CD4-positive, alpha-beta T cell (primary cell): Measurements from ENCODE around the gene ZNF451. TPM values are rescaled to one million over a fixed set of nuclear protein-coding genes. Genes with fewer than 3 reads are reported as not detected.

ENCODE experiments used
- ATAC-seq: fragments of 200-7000 bp; cut with Tn5 transposase; one replicate; pipeline ENCODE4 v1.10.0; 2022; ENCODE audit warnings: mild to moderate bottlenecking; ENCODE audit not compliant: poor library complexity
- CTCF ChIA-PET: fragments of 350-600 bp; sonication (Branson Sonifier 250); formaldehyde crosslinking; loops from one replicate; lab custom pipeline; 2021; ENCODE audit warnings: antibody characterized with exemption, inconsistent platforms; lab: Charles Lee
- POLR2A ChIA-PET: fragments of 350-600 bp; sonication (Branson Sonifier 250); formaldehyde crosslinking; loops from one replicate; lab custom pipeline; 2021; ENCODE audit warnings: antibody characterized with exemption, inconsistent platforms; lab: Charles Lee
- DNase-seq, 14 experiments: peaks; one replicate each; pipeline ENCODE4 v3.0.0-alpha.2; 2013 to 2020; ENCODE audit warnings: mixed read lengths in 2 of 14
- H3K27ac ChIP-seq, 2 donors: one replicate each; pipeline versions ENCODE4 v1.5.1 to v1.7.0; 2013; ENCODE audit warnings: low read length in 2 of 2, low read depth in 1 of 2, mild to moderate bottlenecking in 1 of 2
- H3K27me3 ChIP-seq, 2 experiments: 1 replicate in 1 of 2; 2 replicates in 1 of 2; pipeline versions ENCODE4 v1.6.1 to v1.7.0; 2013; ENCODE audit warnings: low read length in 2 of 2, control low read depth in 1 of 2, mild to moderate bottlenecking in 1 of 2, moderate library complexity in 1 of 2; ENCODE audit not compliant: insufficient read depth in 2 of 2, control insufficient read depth in 1 of 2
- H3K36me3 ChIP-seq: one replicate; pipeline ENCODE4 v1.6.1; 2013; ENCODE audit warnings: low read length, control low read depth; ENCODE audit not compliant: insufficient read depth
- H3K4me1 ChIP-seq: one replicate; pipeline ENCODE4 v1.6.1; 2013; ENCODE audit warnings: low read length, control low read depth; ENCODE audit not compliant: insufficient read depth
- H3K4me3 ChIP-seq: one replicate; pipeline ENCODE4 v1.5.1; 2013; ENCODE audit warnings: mild to moderate bottlenecking, low read length, moderate library complexity
- H3K9me3 ChIP-seq, 2 experiments: 1 replicate in 1 of 2; 2 replicates in 1 of 2; pipeline versions ENCODE4 v1.6.1 to v1.7.0; 2013; ENCODE audit warnings: low read length in 2 of 2, mild to moderate bottlenecking in 2 of 2, control low read depth in 1 of 2, moderate library complexity in 1 of 2; ENCODE audit not compliant: control insufficient read depth in 1 of 2, insufficient read depth in 1 of 2
- H3K27ac Mint-ChIP-seq: one replicate; pipeline ENCODE4 v1.8.0; 2020; ENCODE audit warnings: mixed read lengths
- H3K27me3 Mint-ChIP-seq: one replicate; pipeline ENCODE4 v1.8.0; 2021; ENCODE audit warnings: mixed read lengths
- H3K36me3 Mint-ChIP-seq: one replicate; pipeline ENCODE4 v1.8.0; 2021; ENCODE audit warnings: low read depth, mixed read lengths
- H3K4me1 Mint-ChIP-seq: one replicate; pipeline ENCODE4 v1.8.0; 2021; ENCODE audit warnings: low read depth, mixed read lengths
- H3K4me3 Mint-ChIP-seq: one replicate; pipeline ENCODE4 v1.8.0; 2020; ENCODE audit warnings: mild to moderate bottlenecking, mixed read lengths
- H3K9me3 Mint-ChIP-seq: one replicate; pipeline ENCODE4 v1.8.0; 2020; ENCODE audit warnings: mixed read lengths
- CTCF ChIP-seq: fragments of 200-600 bp; IDR thresholded peaks from one replicate; pipeline ENCODE4 v1.8.0; 2022; ENCODE audit warnings: antibody characterized with exemption, mild to moderate bottlenecking
- intact Hi-C, 2 experiments: fragments of 100-400 bp; cut with DNase I in 1 of 2; cut with micrococcal nuclease in 1 of 2; formaldehyde crosslinking; loops; one replicate each; pipeline versions ENCODE4 v1.15.1 to v1.9.0; 2023 to 2025; cut with DNase I, micrococcal nuclease
- total RNA-seq, 174 experiments: library from RNA in 2 of 174; stranded (reverse) in 2 of 174; gene quantifications; one replicate each; pipeline ENCODE4 v1.2.3 and lab custom pipeline; 2021 to 2026

Gene ZNF451
- total RNA-seq, 2 experiments from 2014 or later, result 124 to 132 TPM

DNA sequence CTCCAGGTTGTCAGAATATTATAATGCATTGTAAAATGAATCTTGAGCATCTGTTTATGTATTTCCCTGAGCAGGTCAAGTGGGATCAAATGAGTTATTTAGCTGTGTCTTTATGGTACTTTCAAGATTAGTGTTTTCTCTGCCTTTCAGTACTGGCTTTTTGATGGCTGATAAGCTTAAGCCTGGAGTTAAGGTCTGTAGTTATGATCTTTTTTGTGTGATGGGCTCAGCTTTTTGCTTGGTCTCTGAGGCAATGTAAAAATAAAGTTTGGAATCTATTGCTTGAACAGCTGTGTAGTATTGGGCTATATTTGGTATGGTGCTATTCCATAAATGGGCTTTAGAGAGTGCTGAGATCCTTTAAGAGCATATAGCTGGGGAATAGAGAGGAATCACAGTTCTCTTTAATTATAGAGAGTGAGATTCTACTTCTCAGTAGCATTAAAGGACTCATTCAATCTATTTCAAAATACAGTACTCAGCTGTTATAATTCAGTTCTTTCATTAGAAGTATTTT is 40.7 kb downstream of the ZNF451 start:
- no peak for ATAC-seq
- H3K27ac Mint-ChIP-seq, result no peak overlapping the region
- H3K36me3 Mint-ChIP-seq, result peaks cover 76% of the 10 kb centered on the region

DNA sequence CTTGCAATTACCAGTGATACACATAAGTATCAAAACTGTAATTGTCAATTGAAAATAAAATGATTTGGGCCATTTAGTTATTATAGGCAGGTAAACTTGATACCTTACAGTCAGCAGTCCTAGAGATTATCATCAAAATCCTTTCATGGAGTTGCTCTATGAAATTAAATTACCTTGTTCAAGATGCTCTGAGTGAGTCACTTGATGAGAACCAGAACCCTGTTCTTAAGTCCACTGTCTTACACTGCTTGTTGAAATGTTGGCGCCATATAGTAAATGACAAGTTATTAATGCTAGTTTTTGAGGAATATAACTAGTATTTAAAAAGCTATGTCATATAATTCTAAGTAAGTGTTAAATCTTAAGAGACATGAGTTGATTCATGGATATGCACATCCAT is 45.0 kb downstream of the ZNF451 start:
- Mint-ChIP-seq H3K4me3 (no peak overlapping the region), H3K36me3 (peaks cover 83% of the 10 kb centered on the region), H3K9me3 (no peaks in the 10 kb centered on the region), H3K27me3 (no peaks in the 10 kb centered on the region), H3K4me1 (peaks cover 3% of the 10 kb centered on the region), H3K27ac (no peak overlapping the region)
- H3K27me3 ChIP-seq, result no peaks in the 10 kb centered on the region
- no peak for TF ChIP-seq CTCF
- DNase-seq (no peak), ATAC-seq (no peak)
- H3K4me1 ChIP-seq, result no peaks in the 10 kb centered on the region
- CTCF ChIA-PET, result no interaction called here
- H3K36me3 ChIP-seq, result peaks cover 45% of the 10 kb centered on the region
- H3K9me3 ChIP-seq, result no peaks in the 10 kb centered on the region
- intact Hi-C loops, result no loop called here
- H3K27ac ChIP-seq, result no peak overlapping the region
- POLR2A ChIA-PET, result no interaction called here
- H3K4me3 ChIP-seq, result no peak overlapping the region

More for the DNA sequence above, 40.7 kb downstream of the ZNF451 start:
- POLR2A ChIA-PET, result no interaction called here
- CTCF ChIA-PET, result interaction anchor here (0.6 to 0.9 kb wide), 2 partner anchors 18 to 38 kb away, joined by 3 read pairs; no protein-coding TSS in a partner anchor
- Histone ChIP-seq H3K27me3 (no peaks in the 10 kb centered on the region), H3K27ac (no peak overlapping the region), H3K4me3 (no peak overlapping the region), H3K4me1 (no peaks in the 10 kb centered on the region), H3K36me3 (peaks cover 39% of the 10 kb centered on the region), H3K9me3 (no peaks in the 10 kb centered on the region)
- Mint-ChIP-seq H3K27me3 (no peaks in the 10 kb centered on the region), H3K4me3 (no peak overlapping the region), H3K9me3 (no peaks in the 10 kb centered on the region), H3K4me1 (peaks cover 3% of the 10 kb centered on the region)
- DNase-seq, result no peak
- TF ChIP-seq CTCF, result no peak
- intact Hi-C loops, result no loop called here

GRCh38 chr6:57135885-57136284 is 45.9 kb downstream of the ZNF451 start:
- Mint-ChIP-seq H3K36me3 (peaks cover 80% of the 10 kb centered on the region), H3K27me3 (no peaks in the 10 kb centered on the region), H3K4me1 (no peaks in the 10 kb centered on the region), H3K9me3 (no peaks in the 10 kb centered on the region), H3K4me3 (no peak overlapping the region), H3K27ac (no peak overlapping the region)
- POLR2A ChIA-PET, result no interaction called here
- no peak for TF ChIP-seq CTCF
- Histone ChIP-seq H3K4me3 (no peak overlapping the region), H3K36me3 (peaks cover 38% of the 10 kb centered on the region), H3K9me3 (no peaks in the 10 kb centered on the region), H3K27me3 (no peaks in the 10 kb centered on the region), H3K27ac (no peak overlapping the region), H3K4me1 (no peaks in the 10 kb centered on the region)
- CTCF ChIA-PET, result no interaction called here
- intact Hi-C loops, result no loop called here
- ATAC-seq (no peak), DNase-seq (no peak)
